NCI-H510A treated with DMSO at 0.1 percent for 48 hours (cell line): ENCODE data around the gene CLASP1.
"Not testable (repeated sequence)": the region's sequence is repeated elsewhere in the genome, so short reads cannot be mapped to it uniquely, and the experiment has no call there.

Experiments used
- DNase-seq: peaks from one replicate; lab custom pipeline; 2025; lab: John Stamatoyannopoulos, UW

The CLASP1 gene

GRCh38 chr2:121473512-121473911 is 175.8 kb downstream of the CLASP1 start:
- no peak for DNase-seq

GRCh38 chr2:121472470-121472993 is 176.7 kb downstream of the CLASP1 start:
- DNase-seq = no peak

- no peak for DNase-seq
Observed at GRCh38 chr2:121471532-121472469, 177.5 kb downstream of the CLASP1 start.

GRCh38 chr2:121470917-121471316 is 178.3 kb downstream of the CLASP1 start:
- DNase-seq = no peak

GRCh38 chr2:121469356-121469755 is 179.9 kb downstream of the CLASP1 start:
- no peak for DNase-seq

GRCh38 chr2:121468936-121469335 is 180.3 kb downstream of the CLASP1 start:
- no peak for DNase-seq

GRCh38 chr2:121459291-121459690 is 190.0 kb downstream of the CLASP1 start:
- DNase-seq = no peak

GRCh38 chr2:121456325-121456724 is 192.9 kb downstream of the CLASP1 start:
- no peak for DNase-seq

GRCh38 chr2:121455446-121455845 is 193.8 kb downstream of the CLASP1 start:
- DNase-seq = no peak

- DNase-seq = no peak
Observed at GRCh38 chr2:121454549-121455090, 194.6 kb downstream of the CLASP1 start.

- no peak for DNase-seq
Observed at GRCh38 chr2:121451398-121451797, 197.9 kb downstream of the CLASP1 start.

GRCh38 chr2:121450301-121450700 is 199.0 kb downstream of the CLASP1 start:
- no peak for DNase-seq

GRCh38 chr2:121446647-121447241 is 202.5 kb downstream of the CLASP1 start:
- DNase-seq = no peak

- DNase-seq = no peak
Observed at GRCh38 chr2:121442889-121443288, 206.4 kb downstream of the CLASP1 start.

GRCh38 chr2:121438290-121438689 is 211.0 kb downstream of the CLASP1 start:
- DNase-seq = not testable (repeated sequence)

GRCh38 chr2:121436918-121437317 is 212.3 kb downstream of the CLASP1 start:
- DNase-seq = no peak

GRCh38 chr2:121435790-121436189 is 213.5 kb downstream of the CLASP1 start:
- no peak for DNase-seq

- no peak for DNase-seq
Observed at GRCh38 chr2:121431214-121431613, 218.0 kb downstream of the CLASP1 start.

- DNase-seq = no peak
Observed at GRCh38 chr2:121429927-121430520, 219.2 kb downstream of the CLASP1 start.

GRCh38 chr2:121429119-121429903 is 220.0 kb downstream of the CLASP1 start:
- no peak for DNase-seq

GRCh38 chr2:121427187-121427689 is 222.0 kb downstream of the CLASP1 start:
- DNase-seq = no peak
